ENCODE measurements around the gene ZSWIM2.
"Not testable (repeated sequence)": the region's sequence is repeated elsewhere in the genome, so short reads cannot be mapped to it uniquely, and the experiment has no call there.

ZSWIM2 gene

DNA sequence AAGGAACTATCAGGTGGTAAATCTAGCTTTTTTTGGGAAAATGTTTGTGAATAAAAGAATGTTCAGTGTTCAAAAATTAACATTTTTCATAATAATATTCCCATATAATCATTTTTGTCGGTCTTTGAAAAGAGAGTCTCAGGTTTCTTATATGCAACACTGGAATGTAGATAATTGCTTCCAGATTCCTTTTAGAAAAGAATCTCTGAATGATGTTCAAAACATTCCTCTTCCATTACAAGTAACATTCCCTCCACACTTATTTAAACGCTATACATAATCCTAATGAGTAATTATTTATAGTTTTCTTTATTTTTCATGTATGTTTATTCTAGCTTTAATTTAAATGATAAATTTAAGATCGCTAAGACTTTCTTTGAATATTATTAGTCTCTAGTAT is 7.0 kb downstream of the ZSWIM2 start:
- DNase-seq: no peak

DNA sequence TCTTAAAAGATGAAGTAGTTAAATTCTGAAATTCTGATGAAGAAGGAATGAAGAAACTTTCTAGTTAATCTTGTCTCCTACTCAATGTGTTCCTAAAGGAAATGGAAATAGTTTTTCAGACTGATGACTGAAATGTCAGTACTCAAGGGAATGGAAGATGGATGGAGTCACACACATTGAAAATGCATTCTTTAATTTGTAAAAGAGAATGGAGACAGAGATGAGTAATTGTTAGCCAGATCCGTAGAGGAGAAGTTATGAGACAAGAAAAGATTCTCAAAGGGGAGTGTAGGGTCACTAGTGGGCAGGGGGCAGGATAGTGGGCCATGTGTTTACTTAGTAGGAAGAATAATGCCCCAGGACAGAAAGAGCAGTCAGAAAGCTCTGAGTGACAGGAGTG is 13.3 kb downstream of the ZSWIM2 start:
- DNase-seq: no peak

DNA sequence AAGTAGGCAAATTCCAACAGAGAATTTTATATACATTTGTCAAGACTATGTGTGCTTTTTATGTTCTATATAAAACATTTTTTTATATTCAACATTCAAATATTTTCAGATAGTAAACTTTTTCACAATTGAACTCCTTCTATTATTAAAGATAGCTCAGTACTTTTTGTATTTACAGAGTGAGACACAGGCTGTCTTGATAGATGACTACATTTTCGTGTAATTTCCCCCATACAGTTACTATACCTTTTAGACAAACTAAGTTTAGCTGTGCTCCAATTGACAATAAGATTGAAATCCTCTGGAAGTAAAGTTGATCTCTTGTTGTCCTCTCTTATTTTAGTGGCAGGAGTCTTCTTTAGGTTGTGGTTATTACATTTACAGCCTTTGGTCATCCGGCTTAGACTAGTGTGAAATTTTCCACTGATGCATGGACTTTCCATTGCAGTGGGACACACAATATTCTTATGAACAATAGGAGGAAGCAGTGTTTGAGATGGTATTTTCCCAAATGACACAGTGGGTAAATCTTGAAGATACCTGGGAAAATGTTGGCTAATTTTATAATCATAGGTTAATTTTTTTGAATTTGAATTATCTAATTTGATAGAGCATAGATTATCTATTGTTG is 21.0 kb downstream of the ZSWIM2 start:
- no peak for DNase-seq

DNA sequence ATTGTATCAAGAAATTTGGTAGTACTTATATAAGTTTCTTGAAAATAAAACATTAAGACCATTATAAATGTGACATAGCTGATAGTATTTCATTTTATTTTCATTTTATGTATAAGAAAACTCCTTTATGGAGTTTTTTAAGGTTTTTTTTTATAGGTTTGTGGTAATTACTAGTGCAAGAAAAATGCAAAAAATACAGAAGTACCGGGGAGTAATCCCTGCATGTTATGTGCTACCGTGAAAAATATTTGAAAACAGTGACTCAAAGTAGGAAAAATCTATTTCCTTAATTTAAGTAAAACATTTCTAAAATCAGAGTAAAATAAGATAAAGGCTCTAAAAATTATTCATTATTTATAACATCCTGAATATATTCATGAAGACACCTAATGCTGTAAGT is 21.6 kb downstream of the ZSWIM2 start:
- DNase-seq: no peak

DNA sequence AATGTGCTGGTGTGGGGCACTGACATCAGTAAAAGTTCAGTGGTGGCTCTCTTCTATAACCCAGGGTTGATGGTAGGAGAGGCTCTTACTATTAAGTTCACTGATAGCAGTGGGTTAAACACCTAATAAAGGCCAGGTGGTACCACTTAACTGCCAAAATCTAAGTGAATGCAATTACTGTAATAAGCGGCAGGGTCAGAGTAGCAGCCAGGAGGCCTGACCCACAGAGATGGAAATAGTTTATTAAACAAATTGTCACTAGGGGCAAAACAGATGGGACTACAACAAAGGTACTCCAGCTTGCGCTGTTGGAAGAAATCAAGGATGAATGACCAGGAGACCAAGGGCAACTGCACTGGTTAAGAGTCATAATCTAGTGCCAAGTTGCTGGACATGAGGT is 26.6 kb downstream of the ZSWIM2 start:
- no peak for DNase-seq

DNA sequence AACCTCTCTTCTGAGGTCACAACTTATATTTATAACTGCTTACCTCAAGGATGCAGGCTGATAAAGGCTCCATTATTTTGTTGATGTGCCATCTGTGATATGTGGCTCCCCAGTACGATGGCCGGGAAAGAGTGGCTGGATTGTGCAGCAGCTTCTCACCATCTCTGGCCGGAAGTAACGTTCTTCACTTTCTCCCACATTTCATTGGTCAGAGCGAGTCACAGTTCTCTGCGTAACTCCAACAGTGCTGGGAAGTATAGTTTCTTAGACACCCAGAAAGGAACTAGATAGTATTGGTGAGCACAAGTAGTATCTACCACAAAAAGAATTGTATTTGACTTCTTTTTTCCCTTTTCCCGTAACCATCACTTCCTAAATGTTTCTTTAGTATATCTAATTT is 28.7 kb downstream of the ZSWIM2 start:
- no peak for DNase-seq

DNA sequence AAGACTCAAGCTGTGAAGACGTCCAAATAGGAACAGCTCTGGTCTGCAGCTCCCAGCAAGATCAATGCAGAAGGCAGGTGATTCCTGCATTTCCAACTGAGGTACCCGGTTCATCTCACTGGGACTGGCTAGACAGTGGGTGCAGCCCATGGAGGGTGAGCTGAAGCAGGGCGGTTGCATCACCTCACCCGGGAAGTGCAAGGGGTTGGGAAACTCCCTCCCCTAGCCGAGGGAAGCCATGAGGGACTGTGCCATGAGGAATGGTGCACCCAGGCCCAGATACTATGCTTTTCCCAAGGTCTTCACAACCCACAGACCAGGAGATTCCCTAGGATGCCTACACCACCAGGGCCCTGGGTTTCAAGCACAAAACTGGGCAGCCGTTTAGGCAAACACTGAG is 37.2 kb downstream of the ZSWIM2 start:
- DNase-seq: not testable (repeated sequence)

DNA sequence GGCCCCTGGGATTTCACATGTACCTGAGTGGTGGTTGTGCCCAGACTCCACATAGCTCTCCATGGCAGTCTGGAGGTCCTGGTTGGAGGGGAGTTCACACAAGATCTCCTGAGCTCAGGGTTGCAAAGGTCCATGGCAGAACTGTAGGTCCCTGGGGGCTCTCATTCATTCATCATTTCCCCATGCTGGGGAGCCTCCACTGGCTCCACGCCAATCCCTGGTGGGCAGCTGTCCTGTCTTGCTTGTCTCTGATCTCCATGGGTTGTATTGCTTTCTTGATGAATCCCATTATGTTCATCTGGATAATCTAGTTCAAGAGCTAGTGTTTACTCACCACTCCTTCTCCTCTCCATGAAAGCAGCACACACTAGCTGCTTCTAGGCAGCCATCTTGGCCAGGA is 42.4 kb downstream of the ZSWIM2 start:
- DNase-seq: no peak

DNA sequence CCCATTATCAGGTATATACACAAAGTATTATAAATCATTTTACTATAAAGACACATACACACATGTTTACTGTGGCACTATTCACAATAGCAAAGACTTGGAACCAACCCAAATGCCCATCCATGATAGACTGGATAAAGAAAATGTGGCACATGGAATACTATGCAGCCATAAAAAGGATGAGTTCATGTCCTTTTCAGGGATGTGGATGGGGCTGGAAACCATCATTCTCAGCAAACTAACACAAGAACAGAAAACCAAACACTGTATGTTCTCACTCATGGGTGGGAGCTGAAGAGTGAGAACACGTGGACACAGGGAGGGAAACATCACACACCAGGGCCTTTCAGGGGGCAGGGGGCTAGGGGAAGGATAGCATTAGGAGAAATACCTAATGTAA is 50.4 kb downstream of the ZSWIM2 start:
- not testable (repeated sequence) for DNase-seq

DNA sequence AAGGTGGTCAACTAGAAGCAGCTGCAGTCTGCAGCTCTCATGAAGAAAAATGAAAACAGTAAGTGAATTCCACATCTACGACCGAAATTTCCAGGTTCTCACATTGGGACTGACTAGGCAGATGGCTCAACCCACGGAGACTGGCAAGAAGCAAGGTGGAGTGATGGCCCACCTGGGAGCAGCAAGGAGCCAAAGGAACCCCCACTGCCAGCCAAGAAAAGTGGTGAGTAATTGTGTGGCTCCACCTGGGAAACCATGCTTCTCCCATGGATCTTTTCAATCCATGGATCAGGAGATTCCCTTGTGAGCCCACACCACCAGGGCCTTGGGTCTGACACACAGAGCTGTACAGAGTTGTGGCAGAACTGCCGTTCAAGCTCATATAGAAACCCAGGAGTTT is 64.0 kb downstream of the ZSWIM2 start:
- no peak for DNase-seq

DNA sequence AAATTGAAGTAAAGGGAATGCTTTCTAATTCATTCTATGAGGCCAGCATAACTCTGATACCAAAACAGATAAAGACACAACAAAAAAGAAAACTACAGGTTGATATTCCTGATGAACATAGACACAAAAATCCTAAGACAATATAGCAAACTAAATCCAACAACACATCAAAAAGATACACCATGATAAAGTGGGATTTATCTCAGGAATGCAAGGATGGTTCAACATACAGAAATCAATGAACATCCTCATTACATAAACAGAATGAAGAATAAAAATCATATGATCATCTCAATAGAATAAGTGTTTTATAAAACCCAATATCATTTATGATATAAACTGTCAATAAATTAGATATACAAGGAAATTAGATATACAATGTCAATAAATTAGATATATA is 65.7 kb downstream of the ZSWIM2 start:
- DNase-seq: no peak

DNA sequence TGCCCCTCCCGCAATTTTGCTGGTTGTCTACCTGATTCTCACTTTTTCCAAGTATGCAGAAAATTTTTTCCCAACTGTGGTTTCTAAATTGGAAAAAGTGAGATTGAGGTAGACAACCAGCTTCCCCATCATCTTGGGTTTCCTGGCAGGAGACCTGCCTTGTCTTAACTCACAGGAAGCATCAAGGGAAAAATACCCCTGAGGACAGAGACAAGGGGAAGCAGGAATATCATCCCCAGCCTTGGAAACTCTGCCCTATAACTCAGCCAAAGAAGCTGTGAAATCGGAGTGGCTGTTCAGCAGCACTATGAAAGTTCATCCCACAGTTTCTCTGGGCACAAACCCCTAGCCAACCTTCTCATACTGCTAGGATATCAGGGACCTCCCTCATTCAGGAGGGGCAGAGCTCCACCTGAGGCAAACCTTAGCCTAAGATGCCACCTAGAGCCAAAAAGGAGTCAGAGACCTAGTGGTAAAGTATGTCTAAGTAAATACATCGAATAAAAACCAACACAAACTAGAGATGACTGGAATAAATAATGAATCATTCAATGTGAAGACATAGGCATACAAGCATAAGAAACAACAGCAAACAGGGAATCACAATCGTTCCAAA is 68.2 kb downstream of the ZSWIM2 start:
- DNase-seq: no peak

All from CD4-positive, alpha-beta T cell treated with Interleukin-6 for 4 hours (primary cell).